ENCODE results near the gene WNT16.

WNT16 gene

DNA sequence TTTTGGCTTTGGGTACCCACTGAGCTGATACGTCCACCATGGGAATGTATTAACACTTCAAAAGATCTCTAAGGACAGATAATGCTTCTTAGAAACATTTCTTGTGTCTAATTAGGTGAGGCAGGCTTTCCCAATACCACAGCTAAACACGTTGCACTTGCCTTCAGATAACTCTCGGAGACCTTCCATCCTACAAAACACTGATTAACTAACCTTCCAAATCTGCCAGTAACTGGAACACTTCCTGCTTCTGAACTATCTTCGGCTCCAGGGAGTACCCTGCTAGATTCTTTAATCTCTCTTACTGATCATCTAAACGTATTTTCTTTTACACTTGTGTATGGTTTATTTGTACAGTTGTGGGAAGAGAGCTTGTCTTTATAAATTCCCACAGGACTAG lies 1.1 kb upstream of the WNT16 start:
- peaks cover 49% of the 10 kb centered on the region for H3K27me3 Mint-ChIP-seq
- H3K4me1 Mint-ChIP-seq (ENCODE audit: low read depth): peaks cover 23% of the 10 kb centered on the region
- no peaks in the 10 kb centered on the region for H3K9me3 Mint-ChIP-seq (ENCODE audit: low read depth)
- H3K27ac Mint-ChIP-seq: no peak overlapping the region
- H3K4me3 Mint-ChIP-seq: no peak overlapping the region
- H3K36me3 Mint-ChIP-seq: no peaks in the 10 kb centered on the region

DNA sequence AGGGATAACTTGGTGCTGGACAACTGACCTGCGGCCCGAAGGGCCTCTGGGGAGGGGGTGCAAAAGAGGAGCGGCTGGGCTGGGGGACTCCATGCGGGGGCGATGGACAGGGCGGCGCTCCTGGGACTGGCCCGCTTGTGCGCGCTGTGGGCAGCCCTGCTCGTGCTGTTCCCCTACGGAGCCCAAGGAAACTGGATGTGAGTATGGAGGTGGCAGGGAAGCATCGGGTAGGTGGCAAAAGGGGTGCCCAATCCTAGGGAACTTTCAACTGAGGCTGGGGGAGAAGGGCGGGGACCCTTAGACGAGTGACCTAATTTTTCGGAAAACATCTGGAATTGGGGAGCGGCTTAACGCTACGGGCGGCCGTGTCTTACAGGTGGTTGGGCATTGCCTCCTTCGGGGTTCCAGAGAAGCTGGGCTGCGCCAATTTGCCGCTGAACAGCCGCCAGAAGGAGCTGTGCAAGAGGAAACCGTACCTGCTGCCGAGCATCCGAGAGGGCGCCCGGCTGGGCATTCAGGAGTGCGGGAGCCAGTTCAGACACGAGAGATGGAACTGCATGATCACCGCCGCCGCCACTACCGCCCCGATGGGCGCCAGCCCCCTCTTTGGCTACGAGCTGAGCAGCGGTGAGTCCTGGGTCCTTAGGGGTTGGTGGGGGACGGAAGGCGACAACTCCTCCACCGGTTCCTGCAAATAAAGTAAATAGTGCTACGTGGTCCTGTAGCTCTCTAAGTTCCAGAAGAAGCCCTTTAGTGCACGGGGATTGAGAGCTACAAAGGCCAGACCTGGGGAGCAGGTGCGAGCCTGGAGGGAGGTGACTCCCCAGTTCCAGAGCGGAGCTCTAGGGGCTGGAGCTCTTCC lies 622 bp downstream of the WNT16 start:
- Mint-ChIP-seq H3K4me1 (ENCODE audit: low read depth) (peaks cover 23% of the 10 kb centered on the region), H3K27ac (no peak overlapping the region), H3K36me3 (no peaks in the 10 kb centered on the region), H3K4me3 (peak overlapping the region; percentile 61), H3K27me3 (peaks cover 48% of the 10 kb centered on the region), H3K9me3 (ENCODE audit: low read depth) (no peaks in the 10 kb centered on the region)

DNA sequence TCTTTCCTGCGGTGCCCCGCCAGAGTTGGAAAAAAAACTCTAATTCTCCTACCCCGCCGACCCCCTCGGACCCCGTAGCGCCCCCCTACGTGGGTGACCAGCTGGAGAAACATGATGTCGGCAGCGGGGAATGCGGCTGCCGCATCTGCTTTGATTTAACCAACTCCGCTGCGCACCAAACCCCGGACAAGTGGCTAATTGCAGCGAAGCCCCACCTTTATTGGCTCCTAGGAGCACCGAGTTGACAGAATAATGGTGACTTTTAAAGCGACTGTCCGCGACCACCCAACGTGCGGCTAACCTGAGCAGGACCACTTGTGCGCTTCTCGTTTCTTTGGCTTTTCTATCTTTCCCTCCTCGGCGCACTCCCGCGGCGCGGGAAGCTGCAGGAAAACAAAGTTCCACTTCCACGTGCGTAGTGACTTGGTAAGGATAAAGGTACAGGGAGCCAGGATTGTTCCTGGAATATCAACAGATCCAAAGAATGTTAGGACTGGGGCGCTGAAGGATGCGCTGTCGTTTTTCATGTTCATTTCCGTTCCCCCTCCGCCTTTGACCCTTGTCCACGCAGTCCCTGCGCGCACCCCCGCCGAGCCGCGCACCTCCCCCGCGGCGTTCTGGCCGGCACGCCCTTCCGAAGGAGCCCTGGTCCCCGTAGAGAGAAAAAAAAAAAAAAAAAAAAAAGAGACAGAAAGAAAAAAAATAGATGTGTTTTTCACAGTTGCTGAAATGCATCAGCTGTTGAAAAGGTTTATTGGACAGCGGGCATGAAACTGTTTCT lies 1.4 kb downstream of the WNT16 start:
- Mint-ChIP-seq H3K4me3 (peak overlapping the region; percentile 61), H3K36me3 (no peaks in the 10 kb centered on the region), H3K4me1 (ENCODE audit: low read depth) (peaks cover 23% of the 10 kb centered on the region), H3K27me3 (peaks cover 43% of the 10 kb centered on the region), H3K27ac (no peak overlapping the region), H3K9me3 (ENCODE audit: low read depth) (no peaks in the 10 kb centered on the region)

DNA sequence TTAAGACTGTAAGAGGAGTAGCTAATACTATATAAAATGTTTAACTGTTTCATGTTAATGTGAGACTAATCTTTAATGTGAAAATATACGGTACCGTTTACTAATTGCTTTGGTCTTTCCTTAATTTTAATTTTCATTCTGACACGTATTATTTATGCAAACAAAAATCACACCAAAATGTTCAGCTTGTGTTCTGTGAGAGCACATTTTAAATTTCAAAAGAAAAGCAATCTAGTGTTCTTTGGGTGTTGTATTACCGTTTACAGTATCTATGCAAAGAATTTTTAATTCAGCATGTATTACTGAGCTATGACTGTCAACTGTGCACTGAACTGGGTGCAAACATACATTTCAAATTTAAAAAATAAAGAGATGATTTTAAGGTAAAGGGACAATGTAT lies 2.2 kb downstream of the WNT16 start:
- no peak overlapping the region for H3K4me3 Mint-ChIP-seq
- peaks cover 41% of the 10 kb centered on the region for H3K27me3 Mint-ChIP-seq
- H3K36me3 Mint-ChIP-seq: no peaks in the 10 kb centered on the region

DNA sequence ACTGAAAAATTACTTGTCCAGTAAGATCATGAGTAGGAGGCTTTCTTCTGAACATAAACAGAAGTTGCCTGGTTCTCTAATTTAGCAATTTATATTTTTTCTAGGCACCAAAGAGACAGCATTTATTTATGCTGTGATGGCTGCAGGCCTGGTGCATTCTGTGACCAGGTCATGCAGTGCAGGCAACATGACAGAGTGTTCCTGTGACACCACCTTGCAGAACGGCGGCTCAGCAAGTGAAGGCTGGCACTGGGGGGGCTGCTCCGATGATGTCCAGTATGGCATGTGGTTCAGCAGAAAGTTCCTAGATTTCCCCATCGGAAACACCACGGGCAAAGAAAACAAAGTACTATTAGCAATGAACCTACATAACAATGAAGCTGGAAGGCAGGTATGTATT lies 2.8 kb downstream of the WNT16 start:
- no peak overlapping the region for H3K27ac Mint-ChIP-seq

More for the DNA sequence above, 2.2 kb downstream of the WNT16 start:
- Mint-ChIP-seq H3K9me3 (ENCODE audit: low read depth) (no peaks in the 10 kb centered on the region), H3K4me1 (ENCODE audit: low read depth) (peaks cover 23% of the 10 kb centered on the region), H3K27ac (no peak overlapping the region)

DNA sequence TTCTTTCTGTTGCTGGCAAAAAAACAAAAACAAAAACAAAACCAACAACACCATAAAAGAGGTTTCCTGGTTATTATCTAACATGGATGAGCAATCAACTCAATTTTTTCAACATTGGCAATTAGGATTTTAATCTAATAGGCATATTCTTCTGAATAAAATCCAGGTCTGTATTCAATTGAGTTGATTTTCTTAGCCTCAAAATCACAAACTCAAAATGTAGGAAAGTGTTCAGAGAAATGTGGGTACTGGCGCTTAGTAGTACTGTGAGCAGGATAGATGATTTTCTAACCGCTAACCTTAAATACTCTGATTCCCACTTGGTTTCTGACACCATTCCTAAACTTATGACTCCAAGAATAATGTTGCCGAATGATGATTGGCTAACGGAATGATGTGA lies 5.6 kb downstream of the WNT16 start:
- H3K27me3 Mint-ChIP-seq: peaks cover 15% of the 10 kb centered on the region
- no peak overlapping the region for H3K27ac Mint-ChIP-seq
- no peak overlapping the region for H3K4me3 Mint-ChIP-seq
- H3K36me3 Mint-ChIP-seq: peaks cover 7% of the 10 kb centered on the region
- H3K4me1 Mint-ChIP-seq (ENCODE audit: low read depth): peaks cover 11% of the 10 kb centered on the region
- H3K9me3 Mint-ChIP-seq (ENCODE audit: low read depth): no peaks in the 10 kb centered on the region

More for the DNA sequence above, 2.8 kb downstream of the WNT16 start:
- Mint-ChIP-seq H3K4me3 (no peak overlapping the region), H3K36me3 (no peaks in the 10 kb centered on the region), H3K9me3 (ENCODE audit: low read depth) (no peaks in the 10 kb centered on the region), H3K27me3 (peaks cover 39% of the 10 kb centered on the region), H3K4me1 (ENCODE audit: low read depth) (peaks cover 23% of the 10 kb centered on the region)

DNA sequence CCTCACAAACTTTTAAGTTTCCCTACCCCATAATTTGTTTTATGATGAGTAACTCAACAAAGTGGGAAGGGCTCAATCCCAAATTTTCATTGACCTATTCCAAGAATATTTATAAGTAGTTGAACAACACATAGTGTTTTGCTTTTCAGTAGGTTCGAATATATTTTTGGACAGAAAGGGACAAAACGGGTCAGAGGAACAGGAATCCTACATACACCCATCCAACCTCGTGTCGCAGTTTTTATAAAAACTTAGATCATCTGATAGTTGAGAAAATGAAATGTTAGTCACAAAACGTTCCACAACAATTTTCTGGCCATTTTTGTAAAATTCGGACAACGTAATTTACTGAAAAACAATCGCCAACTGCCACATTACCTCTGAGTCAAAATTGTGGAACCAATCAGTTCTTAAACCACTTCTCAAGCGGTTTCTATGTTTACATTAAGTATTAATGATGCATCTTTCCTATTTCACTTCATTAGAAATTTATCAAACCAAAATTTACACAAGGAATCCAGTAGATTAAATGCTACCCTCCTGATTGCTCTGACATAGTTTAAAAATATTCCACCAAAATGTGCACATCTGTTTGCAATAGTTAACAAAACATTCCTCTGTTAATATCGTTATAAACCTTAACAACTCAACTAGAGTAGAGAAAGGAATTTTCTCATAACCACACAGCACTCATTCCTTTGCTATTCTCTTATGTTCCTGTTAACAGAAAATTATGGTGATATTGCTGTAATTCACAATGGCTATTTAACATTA lies 6.3 kb downstream of the WNT16 start:
- H3K9me3 Mint-ChIP-seq (ENCODE audit: low read depth): no peaks in the 10 kb centered on the region

DNA sequence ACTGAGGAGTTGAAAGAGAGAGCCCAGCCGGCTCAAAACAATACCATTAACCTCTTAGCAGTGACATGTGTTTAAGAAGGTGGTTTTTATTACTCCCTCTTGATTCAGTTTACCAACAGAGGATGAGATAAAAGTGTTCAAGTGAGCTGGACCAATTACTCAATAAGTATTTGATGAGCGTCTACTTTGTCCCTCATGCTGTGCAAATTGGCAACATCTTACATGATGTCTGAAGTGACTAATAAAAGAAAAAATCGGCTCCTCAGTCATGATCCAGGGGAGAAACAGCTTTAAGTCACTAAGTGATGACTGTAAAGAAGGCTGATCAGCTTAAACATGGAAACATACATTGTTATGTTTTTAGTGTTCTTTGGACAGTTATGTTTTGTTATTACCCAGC lies 7.8 kb downstream of the WNT16 start:
- H3K9me3 Mint-ChIP-seq (ENCODE audit: low read depth): no peaks in the 10 kb centered on the region
- peaks cover 4% of the 10 kb centered on the region for H3K27me3 Mint-ChIP-seq
- H3K4me1 Mint-ChIP-seq (ENCODE audit: low read depth): no peaks in the 10 kb centered on the region
- H3K27ac Mint-ChIP-seq: no peak overlapping the region
- H3K4me3 Mint-ChIP-seq: no peak overlapping the region
- H3K36me3 Mint-ChIP-seq: peaks cover 7% of the 10 kb centered on the region

More for the DNA sequence above, 6.3 kb downstream of the WNT16 start:
- no peak overlapping the region for H3K4me3 Mint-ChIP-seq
- peaks cover 14% of the 10 kb centered on the region for H3K27me3 Mint-ChIP-seq
- H3K36me3 Mint-ChIP-seq: peaks cover 7% of the 10 kb centered on the region
- no peak overlapping the region for H3K27ac Mint-ChIP-seq
- peaks cover 5% of the 10 kb centered on the region for H3K4me1 Mint-ChIP-seq (ENCODE audit: low read depth)

DNA sequence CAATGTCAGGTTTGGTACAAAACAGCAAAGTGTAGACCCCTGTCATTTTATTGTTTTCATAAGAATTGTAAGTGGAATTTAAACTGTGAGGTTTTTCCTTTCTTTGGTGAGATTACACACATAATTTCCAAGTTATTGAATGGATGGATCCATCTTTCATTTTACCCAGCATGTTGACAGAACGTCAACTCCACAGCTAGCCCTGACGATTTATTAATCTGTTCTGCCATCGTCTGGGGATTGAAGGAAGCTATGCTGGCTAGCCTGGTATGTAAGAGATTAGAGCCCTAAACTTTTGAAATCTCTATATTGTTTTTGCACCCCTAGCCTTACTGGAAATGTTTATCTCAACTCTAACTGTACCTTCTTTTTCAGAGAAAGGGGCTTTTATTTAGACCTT lies 8.6 kb downstream of the WNT16 start:
- no peak overlapping the region for H3K4me3 Mint-ChIP-seq
- no peak overlapping the region for H3K27ac Mint-ChIP-seq
- peaks cover 10% of the 10 kb centered on the region for H3K36me3 Mint-ChIP-seq
- peaks cover 2% of the 10 kb centered on the region for H3K27me3 Mint-ChIP-seq
- H3K9me3 Mint-ChIP-seq (ENCODE audit: low read depth): no peaks in the 10 kb centered on the region
- H3K4me1 Mint-ChIP-seq (ENCODE audit: low read depth): no peaks in the 10 kb centered on the region

DNA sequence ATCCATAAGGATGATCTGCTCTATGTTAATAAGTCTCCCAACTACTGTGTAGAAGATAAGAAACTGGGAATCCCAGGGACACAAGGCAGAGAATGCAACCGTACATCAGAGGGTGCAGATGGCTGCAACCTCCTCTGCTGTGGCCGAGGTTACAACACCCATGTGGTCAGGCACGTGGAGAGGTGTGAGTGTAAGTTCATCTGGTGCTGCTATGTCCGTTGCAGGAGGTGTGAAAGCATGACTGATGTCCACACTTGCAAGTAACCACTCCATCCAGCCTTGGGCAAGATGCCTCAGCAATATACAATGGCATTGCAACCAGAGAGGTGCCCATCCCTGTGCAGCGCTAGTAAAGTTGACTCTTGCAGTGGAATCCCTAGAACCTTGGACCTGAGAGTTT lies 10.3 kb downstream of the WNT16 start:
- Mint-ChIP-seq H3K27me3 (no peaks in the 10 kb centered on the region), H3K27ac (no peak overlapping the region), H3K36me3 (peaks cover 13% of the 10 kb centered on the region), H3K9me3 (ENCODE audit: low read depth) (no peaks in the 10 kb centered on the region), H3K4me1 (ENCODE audit: low read depth) (no peaks in the 10 kb centered on the region), H3K4me3 (no peak overlapping the region)

DNA sequence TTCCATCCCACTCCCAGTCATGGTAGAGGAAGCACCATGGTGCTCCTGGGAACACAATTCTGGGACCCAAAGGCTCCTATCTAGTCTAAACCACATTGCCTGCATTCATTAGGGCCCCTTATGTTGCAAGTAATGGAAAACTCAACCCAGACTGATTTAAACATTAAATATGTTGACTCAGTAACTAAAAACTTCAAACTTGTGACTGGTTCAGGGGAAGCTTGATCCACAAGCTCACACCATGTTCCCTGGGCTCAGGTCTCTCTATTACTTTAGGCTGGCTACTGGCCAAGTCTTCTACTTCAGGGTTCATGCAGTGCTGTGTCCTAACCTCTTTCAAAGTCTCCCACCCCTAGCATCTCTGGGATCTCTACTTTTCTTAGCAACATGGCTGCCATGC lies 13.1 kb downstream of the WNT16 start:
- Mint-ChIP-seq H3K9me3 (ENCODE audit: low read depth) (no peaks in the 10 kb centered on the region), H3K4me1 (ENCODE audit: low read depth) (no peaks in the 10 kb centered on the region), H3K27me3 (no peaks in the 10 kb centered on the region), H3K27ac (no peak overlapping the region), H3K4me3 (no peak overlapping the region), H3K36me3 (peaks cover 15% of the 10 kb centered on the region)

DNA sequence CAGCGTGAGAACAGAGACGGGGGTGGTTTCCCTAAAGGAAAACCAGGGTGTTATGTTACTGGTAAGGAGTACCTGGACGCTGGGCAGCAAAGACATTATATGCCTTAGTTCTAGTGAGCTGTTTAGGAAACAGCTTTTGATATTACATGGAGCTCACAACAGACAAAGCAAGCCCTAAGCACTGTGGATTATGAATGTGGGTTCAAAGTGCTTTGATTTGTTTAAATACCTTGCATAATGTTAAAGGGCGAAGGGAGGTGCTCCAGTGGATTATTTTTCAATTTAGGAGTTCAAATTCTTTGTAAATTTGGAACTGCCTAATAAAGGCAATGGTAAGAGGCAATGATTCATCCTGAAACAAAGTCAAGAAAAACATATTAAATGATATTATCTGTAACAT lies 13.8 kb downstream of the WNT16 start:
- Mint-ChIP-seq H3K4me1 (ENCODE audit: low read depth) (no peaks in the 10 kb centered on the region), H3K9me3 (ENCODE audit: low read depth) (no peaks in the 10 kb centered on the region), H3K27ac (no peak overlapping the region), H3K4me3 (no peak overlapping the region), H3K36me3 (peaks cover 18% of the 10 kb centered on the region), H3K27me3 (no peaks in the 10 kb centered on the region)

DNA sequence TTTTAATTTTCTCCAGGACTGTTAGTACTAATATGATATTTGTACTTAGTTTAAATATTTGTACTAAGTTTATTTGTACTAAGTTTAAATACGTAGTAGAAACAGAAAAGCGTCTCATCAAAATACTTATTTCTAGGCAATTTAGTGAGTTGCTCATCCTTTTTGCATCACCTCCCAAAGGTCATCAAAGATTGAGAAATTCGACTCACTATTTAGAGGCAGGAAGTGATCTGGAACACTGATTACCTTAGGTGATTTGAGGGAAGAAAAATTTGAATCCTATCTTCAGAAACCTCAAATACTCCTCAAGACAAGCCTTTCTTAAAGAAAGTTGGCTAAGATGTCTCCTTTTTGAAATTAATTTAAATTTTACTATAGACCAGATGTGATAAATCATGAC lies 14.5 kb downstream of the WNT16 start:
- no peaks in the 10 kb centered on the region for H3K27me3 Mint-ChIP-seq
- no peaks in the 10 kb centered on the region for H3K9me3 Mint-ChIP-seq (ENCODE audit: low read depth)
- no peak overlapping the region for H3K27ac Mint-ChIP-seq
- H3K4me3 Mint-ChIP-seq: no peak overlapping the region
- no peaks in the 10 kb centered on the region for H3K4me1 Mint-ChIP-seq (ENCODE audit: low read depth)
- H3K36me3 Mint-ChIP-seq: peaks cover 15% of the 10 kb centered on the region

DNA sequence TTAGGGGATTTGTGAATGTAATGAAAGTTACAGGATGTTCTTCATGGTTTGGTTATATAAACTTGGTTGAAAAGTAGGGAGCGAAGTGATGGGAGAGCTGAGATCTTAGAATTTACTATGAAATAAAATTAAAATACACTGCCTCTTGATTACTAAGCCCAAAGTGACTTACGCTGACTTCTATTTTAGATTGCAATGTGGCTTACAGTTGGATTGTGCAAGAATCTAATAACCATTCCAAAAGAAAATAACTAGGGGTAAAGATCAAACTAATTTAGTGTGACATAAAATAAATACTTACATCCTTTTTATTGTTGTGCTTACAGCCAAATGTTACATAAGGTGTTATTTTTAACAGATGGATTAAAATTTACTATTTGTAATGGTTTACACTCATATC lies 15.3 kb downstream of the WNT16 start:
- Mint-ChIP-seq H3K9me3 (ENCODE audit: low read depth) (no peaks in the 10 kb centered on the region), H3K36me3 (peaks cover 11% of the 10 kb centered on the region), H3K27me3 (no peaks in the 10 kb centered on the region), H3K4me1 (ENCODE audit: low read depth) (no peaks in the 10 kb centered on the region), H3K27ac (no peak overlapping the region), H3K4me3 (no peak overlapping the region)

DNA sequence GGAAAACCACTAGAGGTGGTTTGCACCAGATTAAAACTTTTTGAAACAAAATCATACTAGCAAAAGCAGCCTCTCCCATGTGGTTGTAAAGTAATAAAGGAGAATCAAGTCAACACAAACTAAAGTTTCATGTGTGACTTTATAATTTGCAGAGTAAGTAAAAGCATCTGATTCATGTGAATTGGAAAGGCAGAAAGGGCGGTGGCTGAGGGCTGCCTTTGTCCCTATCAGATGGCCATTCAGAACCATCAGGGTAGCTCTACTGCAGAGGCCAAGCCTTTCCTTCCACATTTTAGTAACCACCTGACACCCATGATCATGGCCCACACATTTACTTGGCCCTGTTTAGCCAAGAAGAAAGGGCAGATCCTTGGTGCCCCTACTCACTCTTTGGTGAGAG lies 15.7 kb downstream of the WNT16 start:
- Mint-ChIP-seq H3K27ac (no peak overlapping the region), H3K4me1 (ENCODE audit: low read depth) (no peaks in the 10 kb centered on the region), H3K36me3 (peaks cover 11% of the 10 kb centered on the region), H3K9me3 (ENCODE audit: low read depth) (no peaks in the 10 kb centered on the region), H3K27me3 (no peaks in the 10 kb centered on the region), H3K4me3 (no peak overlapping the region)

Measured in activated naive CD8-positive, alpha-beta T cell (primary cell).